HG03095 (cell line): ENCODE data around the gene WNK1.
"Not testable (repeated sequence)": the region's sequence is repeated elsewhere in the genome, so short reads cannot be mapped to it uniquely, and the experiment has no call there.

Source experiments
- ATAC-seq: cut with Tn5 transposase; IDR thresholded peaks from one replicate; pipeline ENCODE4 v1.9.1; 2021; ENCODE audit warnings: moderate library complexity; ENCODE audit not compliant: unreplicated experiment

Gene WNK1

DNA sequence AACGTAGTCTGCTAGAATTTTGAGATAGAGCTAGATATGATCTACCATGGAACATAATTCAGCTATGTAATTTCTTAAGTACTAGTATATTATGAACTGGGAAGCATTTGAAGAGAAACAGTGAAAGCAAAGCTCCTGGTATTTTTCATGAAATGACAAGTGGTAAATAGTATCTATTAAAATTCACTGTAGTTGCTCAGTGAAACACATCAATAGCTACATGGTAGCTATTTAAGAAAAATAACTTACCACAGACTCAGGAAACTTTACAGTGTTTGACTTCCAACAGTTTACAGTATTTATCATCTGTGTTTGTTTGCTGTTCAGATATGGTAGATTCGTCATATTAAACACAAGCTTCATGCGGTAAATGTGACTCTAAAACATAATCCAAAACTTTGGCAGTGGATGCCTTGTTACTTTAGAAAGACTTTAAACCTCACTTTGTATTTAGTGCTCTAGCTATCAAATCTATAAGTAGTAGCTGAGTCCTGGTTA lies 25.2 kb downstream of the WNK1 start:
- no peak for ATAC-seq

DNA sequence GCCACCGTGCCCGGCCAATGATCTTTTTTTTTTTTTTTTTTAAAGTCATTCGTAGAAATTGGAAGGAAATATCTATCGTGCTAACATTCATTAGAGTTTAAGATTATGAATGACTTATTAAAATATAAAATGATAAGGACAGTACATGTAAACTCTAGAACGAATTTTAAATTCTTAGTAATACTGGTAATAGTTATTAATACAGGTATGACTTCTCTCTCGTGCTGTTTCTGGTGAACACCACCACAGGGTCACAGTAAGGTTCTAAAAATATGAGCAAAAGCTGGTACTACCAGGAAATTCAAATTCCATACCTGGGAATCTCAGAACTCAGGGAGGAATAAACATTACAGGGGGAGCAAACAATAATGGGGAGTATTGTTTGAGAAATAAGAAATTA lies 26.2 kb downstream of the WNK1 start:
- ATAC-seq = no peak

DNA sequence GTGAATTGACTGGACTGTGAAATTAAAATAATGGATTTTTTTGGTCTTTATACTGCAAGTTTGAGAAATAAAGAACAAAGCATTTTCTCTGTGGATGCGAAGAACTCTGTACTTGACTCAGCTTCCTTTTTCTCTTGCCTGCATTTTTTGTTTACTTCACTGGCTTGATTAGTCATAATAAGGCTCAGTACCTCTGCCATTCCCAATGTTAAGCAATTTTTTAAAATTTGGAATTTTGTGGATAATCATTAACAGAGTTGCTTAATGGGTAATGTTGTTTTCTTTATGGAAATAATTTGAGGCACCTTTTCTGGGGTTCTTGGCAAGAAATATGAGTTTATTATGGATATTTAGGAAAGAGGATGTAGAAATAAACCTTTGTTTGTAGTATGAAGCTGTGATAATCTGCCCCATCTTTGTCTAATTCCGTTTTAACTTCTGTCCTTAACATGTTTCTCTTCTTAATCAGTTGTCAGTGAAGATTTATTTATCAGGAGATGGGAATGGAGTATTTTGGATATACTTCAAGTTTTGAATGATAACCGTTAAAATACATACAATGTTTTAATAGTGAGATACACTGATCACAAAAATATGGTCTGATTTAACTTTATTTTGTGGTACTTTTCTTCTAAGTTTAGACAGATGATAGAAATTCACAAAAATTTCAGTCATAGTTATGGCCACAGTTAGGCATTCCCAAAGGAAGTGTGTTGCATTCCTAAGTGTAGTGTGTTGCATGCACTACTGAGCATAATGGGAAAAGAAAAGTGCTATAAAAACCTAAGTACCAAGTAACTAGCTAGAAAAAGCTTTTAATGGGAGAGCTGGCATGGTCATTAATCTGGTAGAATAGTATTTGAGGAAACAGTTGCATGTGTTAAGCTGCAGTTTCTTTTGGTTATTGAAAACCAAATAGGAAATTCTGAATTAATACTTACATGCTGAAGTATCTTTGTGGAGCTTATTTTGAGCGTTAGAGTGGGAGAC lies 27.7 kb downstream of the WNK1 start:
- ATAC-seq = no peak

DNA sequence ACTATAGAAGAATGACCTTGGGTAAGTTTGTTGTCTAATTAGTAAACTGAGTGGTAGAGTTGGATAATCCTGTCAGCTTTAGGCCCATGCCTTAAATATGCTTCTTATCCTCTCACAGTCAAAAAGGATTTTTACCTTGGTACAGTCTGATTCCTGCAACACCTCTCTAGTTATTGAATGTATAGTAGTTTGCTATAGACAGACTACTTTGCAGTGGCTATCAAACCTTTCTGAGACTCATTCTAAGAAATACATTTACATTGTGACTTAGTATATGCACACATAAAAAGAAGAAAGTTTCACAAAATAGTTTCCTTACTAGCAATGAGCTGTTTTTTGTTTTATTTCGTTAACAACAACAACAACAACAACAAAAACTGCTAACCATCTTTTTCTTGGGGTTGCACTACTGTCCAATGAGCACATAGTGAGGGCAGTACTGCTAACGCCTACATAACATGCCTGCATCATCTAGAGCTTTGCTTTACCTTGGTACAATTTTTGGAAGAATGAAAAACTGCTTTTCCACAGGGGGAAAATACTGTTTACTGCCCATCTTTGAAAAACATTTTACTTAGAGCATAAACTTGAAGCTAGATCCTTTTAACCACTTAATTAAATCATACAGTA lies 28.5 kb downstream of the WNK1 start:
- ATAC-seq = no peak

DNA sequence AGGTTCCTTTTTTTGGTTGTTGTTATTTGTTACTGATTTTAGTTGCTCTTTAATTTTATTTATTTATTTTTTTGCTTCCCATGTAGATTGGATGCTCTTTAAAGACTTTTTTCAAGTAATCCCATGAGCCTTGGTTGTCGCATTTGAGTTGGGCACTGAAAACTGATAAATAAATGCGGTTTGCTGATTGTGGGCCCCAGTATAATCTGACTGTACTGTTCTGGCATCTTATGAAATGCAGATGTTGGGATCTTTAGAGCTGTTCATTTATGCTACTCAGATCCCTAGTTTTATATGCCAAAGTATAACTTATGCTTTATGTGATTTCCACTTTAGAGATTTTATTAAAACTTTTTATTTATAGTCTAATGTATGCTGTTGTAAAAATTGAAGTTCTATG lies 33.3 kb downstream of the WNK1 start:
- no peak for ATAC-seq

DNA sequence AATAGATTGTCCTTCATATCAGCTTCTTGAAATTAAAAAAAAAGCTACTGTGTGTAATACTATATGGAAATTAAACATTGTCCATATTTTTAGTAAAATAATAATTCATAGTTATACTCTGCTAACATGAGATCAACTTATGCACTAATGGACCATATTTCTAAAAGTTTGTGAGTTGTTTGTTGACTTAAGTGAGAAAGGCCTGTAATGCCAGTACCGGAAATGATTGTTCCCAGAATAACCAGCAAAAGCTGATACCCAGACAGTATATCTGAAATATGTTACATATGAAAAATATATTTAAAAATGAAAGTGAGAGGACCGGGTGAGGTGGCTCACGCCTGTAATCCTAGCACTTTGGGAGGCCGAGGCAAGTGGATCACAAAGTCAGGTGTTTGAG lies 35.9 kb downstream of the WNK1 start:
- no peak for ATAC-seq

DNA sequence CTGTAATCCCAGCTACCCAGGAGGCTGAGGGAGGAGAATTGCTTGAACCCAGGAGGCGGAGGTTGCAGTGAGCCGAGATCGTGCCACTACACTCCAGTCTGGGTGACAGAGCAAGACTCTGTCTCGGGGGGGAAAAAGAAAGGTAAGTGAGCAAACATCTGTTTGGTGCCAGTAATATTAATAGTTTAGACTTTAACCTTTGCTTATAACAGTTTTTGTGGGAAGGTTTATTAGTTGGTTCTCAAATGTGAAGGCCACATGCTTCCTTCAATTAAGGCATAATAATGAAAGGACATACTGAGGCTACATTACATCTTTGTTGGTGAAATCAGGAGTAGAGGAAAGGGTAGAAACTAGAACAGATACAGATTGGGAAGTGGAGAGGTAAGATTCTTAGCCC lies 36.4 kb downstream of the WNK1 start:
- ATAC-seq = not testable (repeated sequence)

DNA sequence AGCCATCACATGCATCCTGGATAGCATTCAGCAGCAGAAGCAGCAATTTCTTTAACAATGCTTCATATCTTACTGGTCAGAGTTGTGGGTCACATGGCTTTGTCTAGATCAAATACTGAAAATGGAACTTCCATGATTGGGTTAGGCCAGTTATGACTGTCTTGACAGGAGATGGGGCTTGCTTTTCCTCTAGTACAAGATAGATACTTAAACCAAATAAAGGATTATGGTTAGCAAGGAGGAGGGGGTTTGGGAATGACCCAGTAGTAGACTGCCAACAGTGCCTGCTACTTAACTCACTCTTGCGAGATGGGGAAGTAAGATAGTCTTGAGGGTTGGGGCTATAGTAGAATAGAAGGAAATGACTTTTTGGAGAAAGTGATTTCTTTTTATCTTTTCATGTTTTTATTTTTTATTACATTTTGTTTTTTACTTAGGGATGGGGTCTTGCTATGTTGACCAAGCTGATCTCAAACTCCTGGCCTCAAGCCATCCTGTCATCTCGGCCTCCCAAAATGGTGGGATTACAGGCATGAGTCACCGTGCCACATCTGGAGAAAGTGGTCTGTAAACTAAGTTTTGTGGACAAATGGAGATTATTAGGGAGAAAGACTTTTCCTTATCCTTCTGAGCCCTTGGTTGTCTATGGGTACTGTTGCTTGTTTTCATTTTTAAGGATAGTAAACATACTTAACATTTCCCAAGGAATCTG lies 37.6 kb downstream of the WNK1 start:
- no peak for ATAC-seq

DNA sequence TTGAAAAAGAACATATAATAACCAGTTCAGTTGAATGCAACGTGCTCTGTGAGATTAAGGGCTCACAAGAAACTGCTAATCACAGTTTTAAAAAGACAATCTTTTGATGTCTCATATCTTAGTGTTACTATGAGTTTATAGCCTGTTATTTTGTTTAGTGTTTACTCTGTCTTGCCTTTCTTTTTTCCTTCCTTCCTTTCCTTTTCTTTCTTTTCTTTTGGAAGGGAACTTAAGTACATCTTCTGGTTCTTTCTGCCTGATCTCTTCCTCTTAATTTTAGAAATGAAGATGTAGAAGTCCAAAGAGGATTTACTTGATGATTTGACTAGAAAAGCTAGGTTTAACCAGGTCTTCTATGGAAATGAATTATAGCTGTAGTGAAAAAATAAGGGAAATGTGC lies 38.2 kb downstream of the WNK1 start:
- no peak for ATAC-seq

DNA sequence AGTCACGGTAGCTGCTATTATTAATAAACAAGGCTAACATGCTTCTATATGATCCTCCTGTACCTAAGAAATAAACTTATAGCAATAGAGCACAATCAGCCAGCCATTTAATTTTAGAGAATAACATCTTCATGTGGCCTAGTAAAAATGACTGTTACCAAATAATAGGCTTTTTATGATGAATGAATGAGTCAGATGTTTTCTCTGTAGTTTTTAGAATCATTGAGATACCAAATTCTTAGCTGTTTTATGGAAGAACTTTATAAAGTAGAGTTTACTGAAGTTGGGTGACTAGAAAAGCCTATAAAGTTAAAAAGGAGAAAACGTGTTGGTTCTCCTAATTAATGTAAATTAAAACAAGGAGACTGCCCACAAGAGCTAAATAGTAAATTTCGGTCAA lies 40.7 kb downstream of the WNK1 start:
- ATAC-seq = no peak

DNA sequence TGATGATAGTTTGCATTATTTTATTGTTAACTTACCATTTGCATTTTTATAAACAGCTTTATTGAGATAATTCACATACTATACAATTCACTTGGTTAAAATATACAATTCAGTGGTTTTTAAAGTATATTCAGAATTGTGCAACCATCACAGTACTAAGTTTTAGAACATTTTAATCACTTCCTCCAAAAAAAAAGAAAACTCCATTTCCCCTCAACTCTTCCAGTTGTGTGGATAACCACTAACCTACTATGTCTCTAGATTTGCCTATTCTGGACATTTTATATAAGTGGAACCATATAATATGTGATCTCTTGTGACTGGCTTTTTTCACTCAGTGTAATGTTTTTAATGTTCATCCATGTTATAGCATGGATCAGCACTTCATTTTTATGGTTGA lies 41.3 kb downstream of the WNK1 start:
- no peak for ATAC-seq

DNA sequence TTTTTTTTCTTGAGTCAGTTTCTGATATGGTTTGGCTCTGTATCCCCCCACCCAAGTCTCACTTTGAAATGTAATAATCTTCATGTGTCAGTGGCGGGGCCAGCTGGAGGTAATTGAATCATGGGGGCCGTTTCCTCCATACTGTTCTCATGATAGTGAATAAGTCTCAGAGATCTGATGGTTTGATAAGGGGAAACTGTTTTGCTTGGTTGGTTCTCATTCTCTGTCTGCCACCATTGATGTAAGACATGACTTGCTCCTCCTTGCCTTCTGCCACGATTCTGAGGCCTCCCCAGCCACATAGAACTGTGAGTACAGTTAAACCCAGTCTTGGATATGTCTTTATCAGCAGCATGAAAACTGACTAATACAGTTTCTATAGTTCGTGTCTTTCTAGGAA lies 42.9 kb downstream of the WNK1 start:
- ATAC-seq = no peak

DNA sequence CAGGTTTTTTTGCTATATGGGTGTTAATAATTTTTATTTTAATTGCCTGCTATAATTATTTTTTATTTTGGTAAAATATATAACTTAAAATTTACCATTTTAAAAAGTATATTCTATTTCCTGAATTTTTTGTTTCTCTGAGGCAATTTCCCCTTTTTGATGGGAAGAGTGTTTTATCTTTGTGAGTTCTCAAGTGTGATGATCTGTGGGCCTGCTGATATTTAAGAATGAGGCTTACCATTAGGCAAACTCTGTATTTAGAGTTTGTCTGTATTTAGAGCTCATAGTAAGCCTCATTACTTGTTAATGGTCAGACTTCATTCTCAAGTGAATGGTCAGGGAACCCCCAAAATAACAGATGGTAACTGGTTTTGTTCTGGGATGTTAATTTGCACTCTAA lies 48.0 kb downstream of the WNK1 start:
- ATAC-seq = no peak

DNA sequence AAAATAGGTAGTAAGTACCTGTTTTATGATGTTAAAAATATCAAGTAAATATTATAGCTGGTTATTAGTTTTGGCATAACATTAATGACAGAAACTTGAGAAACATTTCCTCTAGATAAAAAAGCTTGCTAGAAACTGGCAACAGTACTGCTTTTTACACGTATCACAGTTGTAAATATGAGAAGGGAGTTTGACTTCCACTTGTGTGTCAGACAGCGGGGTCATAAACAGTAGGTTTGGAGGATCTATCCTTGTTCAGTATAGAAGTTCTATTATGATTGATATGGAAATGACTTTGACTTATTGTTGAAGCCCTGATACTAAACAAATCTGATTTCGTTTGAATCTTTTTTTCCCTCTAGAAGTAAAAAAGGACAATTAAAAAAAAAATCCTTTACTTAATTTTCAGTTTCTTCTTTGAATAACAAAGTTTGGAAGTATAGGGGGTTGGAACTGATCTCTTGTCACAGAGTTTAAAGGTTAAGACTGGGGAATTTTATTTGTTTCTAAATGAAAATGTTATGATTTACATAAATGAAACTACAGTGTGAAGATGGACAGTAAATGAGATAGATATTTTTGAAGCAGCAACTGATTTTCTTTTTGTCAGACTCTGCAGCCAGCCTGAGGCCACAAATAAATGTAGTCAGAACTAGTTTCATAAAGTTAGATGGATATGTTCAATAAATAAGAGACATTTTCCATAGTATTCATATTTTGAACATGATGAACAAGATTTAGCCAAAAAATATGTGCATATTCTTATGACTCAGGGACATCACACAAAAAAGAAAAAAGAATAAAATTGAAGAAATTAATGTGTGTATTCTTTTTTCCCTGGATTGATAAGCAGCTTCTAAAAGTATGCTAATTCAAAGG lies 50.1 kb downstream of the WNK1 start:
- no peak for ATAC-seq

DNA sequence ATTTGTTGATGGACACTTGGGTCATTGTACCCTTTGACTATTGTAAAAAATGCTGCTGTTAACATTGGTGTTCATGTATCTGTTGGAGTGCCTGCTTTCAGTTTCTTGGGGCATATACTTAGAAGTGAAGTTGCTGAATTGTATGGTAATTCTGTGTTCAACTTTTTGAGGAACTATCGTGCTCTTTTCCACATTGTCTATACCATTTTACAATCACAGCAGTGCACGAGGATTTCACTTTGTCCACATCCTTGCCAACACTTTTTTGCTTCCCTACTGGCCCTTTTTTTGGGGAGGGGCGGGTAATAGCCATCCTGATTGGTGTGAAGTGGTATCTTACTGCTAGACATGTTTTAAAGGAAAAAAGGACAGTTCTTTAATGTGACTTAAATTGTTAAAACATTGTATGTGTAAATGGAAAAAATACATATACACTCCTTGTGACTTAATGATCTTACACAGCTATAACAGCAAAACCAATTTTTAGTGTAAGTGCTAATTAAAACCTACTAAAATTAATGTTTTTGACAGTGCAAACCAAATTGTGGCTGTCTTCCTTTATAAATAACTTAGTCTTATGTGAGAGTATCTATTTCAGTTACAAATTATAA lies 52.7 kb downstream of the WNK1 start:
- no peak for ATAC-seq

DNA sequence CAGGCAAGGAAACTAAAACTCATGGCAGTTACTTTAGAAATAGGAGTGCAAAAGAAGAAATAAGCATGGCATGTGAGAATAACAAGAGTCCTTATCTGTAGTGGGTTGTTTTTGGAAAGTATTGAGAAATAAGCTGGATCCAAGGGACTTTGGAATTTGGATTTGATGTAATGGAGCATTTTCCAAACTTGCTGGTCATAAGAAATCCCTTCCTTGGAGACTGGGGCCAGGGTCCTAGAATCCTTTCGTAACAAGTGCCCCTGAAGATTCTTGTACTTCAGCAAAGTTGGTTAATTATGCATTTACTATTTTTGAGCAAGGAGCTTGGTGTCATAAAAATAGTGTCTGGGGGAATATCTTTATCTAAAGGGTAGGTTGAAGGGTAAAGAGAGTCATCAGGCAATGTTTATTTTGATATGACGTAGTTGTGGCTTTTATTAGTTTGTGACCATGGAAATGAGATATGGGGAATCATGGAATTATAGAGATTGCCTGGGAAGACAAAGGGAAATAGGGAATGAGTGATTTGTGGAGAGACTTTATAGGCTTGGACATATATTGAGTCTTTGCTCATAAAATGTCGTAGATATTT lies 53.9 kb downstream of the WNK1 start:
- ATAC-seq = no peak

DNA sequence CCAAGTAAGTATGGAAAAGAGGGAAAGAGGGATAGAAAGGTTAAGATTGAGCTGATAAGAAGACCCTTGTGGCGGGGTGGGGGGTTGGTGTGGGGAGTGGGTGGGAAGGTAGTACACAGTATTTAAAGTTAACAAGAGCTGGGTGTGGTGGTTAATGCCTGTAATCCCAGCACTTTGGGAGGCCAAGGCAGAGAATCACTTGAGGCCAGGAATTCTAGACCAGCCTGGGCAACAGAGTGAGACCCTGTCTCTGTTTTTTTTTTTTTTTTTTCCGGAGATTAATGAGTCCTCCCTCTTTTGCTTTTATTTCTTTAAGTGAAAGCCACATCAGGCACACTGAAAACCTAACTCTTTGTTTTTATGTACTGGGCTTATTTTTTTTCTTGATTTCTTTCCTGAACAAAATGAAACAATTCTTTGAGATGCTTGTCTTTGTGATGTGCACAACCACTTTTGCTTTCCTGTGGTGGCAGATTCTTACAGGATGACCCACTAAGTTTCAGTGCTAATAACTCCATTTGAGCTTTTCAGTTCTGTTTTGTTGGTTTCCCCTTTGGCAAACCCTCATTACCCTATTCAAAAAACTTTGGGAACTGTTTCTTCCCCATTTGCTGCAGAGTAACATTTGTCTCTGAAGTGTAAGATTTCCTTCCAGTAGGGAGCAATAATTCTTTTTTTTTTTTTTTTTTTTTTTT lies 54.8 kb downstream of the WNK1 start:
- ATAC-seq = no peak

DNA sequence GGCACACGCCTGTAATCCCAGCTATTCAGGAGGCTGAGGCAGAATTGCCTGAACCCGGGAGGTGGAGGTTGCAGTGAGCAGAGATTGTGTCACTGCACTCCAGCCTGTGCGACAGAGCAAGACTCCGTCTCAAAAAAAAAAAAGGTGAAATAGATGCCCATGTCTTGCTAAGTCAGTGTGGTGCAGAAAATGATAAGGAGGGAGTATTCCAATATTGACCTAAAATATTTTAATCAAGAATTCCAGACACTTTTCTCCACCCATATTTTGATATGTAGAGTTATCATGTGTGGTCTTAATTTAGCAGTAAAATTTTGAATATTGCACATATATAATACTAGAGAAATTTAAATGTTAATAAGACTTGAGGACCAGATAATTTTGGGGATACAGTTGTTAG lies 57.7 kb downstream of the WNK1 start:
- ATAC-seq = no peak
